GM18858 (cell line): ENCODE results near the gene VENTX.

Source experiments
- ATAC-seq: cut with Tn5 transposase; IDR thresholded peaks from one replicate; pipeline ENCODE4 v1.9.1; 2021; ENCODE audit not compliant: unreplicated experiment

VENTX gene

DNA sequence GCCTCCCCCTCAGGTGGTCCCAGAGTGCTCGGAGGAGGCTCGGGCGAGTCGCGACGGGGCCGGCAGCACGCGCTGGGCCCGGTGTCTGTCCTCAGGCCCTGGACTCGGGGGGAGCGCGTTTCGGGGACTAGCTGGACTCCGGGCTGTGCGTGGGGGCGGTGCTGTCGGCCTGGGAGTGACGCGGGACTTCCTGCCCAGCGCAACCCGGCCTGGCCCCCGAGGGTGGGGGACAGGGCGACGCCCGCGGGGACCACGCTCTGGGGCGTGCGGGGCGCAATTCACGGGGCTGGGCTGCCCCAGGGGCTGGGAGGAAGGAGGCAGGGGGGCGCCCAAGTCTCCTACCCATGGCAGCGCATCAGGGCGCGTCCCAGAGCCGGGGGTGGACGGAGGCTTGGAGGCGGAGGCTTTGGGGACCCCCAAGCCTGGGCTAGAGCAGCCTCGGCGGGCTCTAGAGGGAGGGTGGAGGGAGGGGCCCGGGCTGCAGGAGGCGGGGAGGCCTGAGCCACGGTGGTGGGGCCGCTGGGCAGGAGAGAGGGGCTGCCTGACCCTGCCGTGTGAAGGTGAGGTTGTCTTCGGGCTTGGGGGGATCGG lies 2.3 kb upstream of the VENTX start:
- no peak for ATAC-seq

- no peak for ATAC-seq
These were observed 1.7 kb upstream of the VENTX start for GRCh38 chr10:133235932-133236331.

DNA sequence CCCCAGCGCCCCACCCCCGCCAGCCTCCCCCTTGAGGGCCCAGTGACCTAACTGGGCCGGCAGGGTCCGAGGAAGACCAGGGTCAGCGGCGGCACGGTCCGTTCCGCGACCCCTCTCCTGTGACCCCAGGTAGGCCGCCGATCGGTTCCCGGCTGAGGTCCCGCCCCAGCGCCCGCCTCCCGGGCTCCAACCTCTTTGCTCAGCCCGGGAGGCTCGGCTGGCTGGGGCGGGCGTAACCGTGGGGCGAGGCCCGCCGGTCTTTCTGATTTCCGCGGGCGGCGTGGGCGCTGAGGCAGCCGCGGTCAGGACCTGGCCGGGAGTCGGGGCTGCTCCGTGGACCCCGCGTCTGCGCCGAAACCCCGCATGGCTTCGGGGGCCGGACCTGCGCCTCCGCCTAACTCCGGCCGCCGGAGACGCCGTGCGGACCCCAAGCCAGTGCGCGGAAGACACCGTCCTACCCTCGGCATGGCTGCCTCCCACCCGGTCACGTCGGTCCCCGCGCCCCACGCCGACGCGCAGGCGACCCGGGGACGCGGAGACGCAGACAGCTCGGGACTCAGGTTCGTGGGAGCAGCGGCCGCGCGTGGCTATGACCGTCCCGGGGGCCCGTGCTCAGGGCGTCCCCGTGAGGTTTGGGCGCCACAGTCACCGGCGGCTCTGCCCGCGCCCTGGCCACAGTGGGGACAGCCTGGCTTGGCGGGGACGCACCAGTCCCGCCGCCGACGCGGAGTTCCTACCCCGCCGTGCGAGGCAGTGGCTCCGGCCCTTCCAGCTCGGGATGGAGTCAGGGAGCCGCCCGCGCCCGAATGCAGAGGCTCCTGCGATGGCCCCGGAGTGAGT lies 1.0 kb upstream of the VENTX start:
- no peak for ATAC-seq

GRCh38 chr10:133237241-133237587 lies 441 bp upstream of the VENTX start:
- ATAC-seq, result no peak

DNA sequence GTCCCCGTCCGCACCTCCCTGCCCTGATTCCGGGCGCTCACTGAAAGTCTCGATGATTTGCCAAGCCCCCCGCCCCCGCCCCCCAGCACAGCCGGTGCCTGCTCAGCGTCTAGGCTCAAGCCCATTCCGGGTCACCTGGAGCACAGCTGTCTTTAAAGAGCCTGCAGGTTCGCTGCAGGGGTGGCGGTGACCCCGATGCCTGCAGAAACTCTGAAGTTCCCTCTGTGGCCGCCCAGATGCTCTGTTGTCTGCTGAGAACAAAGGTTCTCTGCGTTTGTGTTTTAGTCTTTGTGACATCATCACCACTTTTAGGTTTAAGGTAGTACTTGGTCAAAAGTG lies 780 bp downstream of the VENTX start:
- ATAC-seq, result no peak

- no peak for ATAC-seq
These were observed 2.3 kb downstream of the VENTX start for GRCh38 chr10:133239990-133240389.

DNA sequence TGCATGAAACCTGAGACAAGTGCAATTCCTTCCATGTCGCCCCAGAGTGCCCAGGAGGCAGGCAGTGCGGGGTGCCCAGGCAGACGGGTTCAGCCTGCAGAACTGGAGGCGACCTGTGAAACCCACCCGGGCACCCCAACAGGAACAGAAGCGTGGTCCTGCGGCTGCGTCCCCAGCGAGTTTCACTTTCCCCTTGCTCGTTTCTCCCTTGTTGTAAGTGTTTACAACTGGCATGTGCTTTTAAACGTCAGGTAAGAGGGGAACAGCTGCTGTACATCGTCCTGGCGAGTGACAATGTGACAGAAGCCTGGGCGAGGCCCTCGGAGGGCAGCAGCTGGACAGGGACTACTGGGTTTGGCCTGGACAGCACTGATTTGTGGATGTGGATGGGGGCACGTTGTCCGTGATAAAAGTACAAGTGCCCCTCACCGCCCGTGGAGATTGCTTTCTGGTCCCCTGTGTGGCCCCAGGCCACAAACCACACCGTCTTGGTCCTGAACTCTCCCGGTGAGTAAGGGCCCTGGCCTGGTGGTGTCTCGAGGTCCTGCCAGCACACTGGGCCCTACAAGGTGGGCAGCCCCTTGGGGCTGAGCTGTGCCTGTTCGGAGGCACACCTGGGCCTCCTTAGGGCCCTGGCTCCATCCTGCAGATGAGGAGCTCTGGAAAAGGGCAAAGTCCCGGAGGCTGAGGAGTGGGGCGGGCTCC lies 4.0 kb downstream of the VENTX start:
- ATAC-seq, result no peak

- no peak for ATAC-seq
These were observed 5.1 kb downstream of the VENTX start for GRCh38 chr10:133242611-133243356.

DNA sequence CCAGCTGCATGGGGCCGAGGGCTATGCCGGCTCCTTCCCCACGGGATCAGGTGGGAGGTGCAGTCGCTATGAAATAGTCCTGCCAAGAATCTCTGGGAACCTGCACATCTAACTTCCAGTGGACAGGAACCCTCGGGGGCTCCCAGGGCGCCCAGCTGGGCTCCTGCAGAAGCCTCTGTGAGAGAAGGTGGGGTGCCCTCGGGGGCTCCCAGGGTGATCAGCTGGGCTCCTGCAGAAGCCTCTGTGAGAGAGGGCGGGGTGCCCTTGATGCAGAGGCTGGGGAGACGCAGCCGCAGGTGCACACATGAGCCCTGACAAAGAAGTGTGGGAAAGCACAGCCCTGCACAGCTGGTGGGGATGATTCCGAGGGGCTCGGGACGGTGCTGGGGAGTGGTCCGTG lies 5.9 kb downstream of the VENTX start:
- no peak for ATAC-seq

GRCh38 chr10:133245439-133246235 lies 8.0 kb downstream of the VENTX start:
- no peak for ATAC-seq

DNA sequence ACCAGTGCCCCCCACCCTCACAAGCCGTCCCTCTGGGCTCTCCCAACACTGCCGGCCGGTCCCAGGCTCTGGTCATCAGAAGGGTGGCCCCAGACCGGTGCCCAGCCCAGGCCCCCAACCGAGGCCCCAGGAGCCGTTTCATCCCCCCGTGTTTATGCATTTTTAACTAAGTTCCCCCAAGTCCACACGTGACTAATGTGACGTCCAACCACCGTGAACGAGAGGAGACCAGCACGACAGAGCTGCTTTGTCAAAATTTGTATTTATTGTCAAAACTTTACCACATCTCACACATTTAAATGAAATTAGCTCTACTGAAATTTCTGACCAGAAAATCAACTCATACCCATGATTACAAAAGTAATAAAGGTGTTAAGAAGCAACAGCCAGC lies 8.6 kb downstream of the VENTX start:
- ATAC-seq, result no peak

DNA sequence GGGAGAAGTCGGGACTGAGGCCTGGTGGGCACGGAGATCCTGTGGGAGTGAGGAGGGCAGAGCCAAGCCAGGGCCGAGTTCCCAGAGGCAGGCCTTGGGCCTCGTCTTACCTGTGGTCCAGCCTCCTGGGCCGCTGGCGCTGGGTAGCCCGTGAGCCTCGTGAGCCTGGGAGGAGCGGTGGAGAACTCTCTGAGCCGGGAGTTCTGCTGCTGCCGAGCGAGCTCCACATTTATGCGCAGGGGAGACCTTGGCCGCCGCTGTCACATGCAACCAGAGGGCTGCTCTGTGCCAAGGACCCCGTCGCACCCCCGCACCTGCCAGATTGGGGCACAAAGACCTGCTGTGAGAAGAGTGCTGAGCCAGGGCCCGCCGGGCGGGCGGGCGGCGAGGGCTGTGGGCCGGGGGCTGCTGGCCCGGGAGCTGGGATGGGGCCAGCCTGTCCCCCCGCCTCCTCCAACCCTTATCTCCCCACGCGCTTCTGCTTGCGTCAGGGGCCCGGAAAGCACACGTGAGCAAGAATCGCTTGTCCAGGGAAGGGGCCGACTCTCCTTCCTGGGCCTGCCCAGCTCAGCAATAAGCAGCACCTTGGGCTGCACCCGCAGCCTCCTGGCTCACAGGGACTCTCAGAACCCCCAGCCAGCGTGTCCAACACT lies 10.2 kb downstream of the VENTX start:
- no peak for ATAC-seq

DNA sequence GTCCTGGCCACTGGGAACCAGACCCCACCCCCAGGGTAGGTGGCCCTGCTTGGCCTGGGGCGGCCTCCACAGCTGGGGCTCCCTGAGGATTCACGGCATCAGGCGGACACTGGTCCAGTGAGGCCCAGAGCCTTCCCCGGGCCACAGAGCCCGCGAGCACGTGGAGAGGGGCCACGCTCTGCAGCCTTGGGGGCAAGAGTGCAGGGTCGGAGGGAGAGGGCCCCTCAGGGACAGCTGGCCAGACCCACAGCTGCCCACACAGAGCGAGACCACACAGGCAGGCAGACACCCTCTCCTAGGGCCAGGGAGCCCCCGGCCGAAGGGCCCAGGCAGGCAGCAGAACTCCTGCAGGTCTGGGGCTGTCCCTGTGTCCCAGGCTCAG lies 10.7 kb downstream of the VENTX start:
- ATAC-seq, result no peak

DNA sequence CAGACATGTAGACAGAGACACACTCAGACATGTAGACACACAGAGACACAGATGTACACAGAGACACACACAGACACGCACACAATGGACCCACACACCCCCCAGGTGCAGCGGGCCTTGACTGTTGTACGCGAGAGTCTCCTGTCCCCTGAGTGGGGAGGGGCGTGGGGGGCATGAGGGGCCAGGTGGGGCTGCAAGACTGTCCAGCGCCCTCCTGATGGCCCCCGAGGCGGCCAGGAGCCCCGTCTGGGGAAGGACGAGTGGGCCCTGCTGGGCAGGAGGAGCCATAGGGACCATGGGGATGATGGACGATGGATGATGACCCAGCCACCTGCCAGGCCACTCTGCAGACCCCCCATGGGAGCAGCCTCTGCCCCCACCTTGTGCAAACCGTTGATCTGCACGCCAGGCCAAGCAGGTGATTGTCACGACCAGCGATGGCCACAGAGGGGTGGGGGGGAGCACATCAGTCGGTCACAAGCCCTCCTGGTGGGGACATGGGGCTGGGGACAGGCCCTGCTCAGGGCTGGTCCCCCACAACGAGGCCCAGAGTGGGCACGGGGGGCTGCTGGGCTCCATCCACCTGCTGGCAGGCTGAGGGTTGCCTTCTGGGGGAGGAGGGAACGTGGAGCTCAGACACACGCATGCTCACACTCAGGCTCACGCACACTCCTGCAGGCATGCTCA lies 11.6 kb downstream of the VENTX start:
- no peak for ATAC-seq

- ATAC-seq, result no peak
These were observed 12.5 kb downstream of the VENTX start for GRCh38 chr10:133249975-133250754.

- no peak for ATAC-seq
These were observed 13.9 kb downstream of the VENTX start for GRCh38 chr10:133251388-133252222.

DNA sequence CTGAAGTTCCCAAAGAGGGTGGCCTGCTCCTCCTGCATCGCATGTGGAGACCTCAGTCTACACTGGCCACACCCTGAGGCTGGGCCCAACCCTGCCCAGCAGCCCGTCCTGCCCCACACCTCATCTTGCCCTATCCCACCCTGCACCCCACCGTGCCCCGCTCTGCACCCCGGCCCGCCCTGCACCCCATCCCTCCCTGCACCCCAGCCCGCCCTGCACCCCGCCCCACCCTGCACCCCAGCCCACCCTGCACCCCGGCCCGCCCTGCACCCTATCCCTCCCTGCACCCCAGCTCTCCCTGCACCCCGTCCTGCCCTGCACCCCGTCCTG lies 14.5 kb downstream of the VENTX start:
- no peak for ATAC-seq

DNA sequence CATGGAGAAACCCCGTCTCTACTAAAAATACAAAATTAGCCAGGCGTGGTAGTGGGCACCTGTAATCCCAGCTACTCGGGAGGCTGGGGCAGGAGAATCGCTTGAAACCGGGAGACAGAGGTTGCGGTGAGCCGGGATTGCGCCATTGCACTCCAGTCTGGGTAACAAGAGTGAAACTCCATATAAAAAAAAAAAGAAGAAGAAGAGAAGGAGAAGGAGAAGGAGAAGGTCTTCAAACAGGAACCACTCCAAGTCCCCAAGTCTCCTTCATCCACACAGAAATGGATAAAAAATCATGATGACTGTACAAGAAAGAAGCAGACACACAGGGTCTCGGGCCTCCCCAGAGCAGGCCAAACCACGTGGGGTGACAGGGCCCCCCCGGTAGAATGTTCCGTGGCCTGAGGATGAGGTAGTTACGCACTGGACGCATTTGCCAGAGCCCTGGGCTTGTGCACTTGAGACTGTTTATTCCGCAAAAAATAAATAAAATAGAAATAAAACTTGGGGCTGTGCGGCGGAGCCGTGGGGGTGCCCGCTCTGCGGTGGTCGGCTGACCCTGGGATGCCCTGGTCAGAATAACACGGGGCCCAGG lies 15.8 kb downstream of the VENTX start:
- no peak for ATAC-seq
